HFF-Myc (cell line): ENCODE data around the gene LVRN.
"Not testable (repeated sequence)": the region's sequence is repeated elsewhere in the genome, so short reads cannot be mapped to it uniquely, and the experiment has no call there.

Experiments
- DNase-seq: peaks from one replicate; pipeline ENCODE4 v3.0.0-alpha.2; 2011; ENCODE audit warnings: low read depth; ENCODE audit errors: extremely low read depth
- H3K4me3 ChIP-seq: replicated peaks from 2 replicates; pipeline ENCODE4 v1.5.1; 2011; ENCODE audit warnings: low read depth, mild to moderate bottlenecking, control low read depth, low read length
- TF ChIP-seq, protein P1 (sequence below): IDR thresholded peaks from 2 replicates; pipeline ENCODE4 v1.5.1; 2012; ENCODE audit warnings: mild to moderate bottlenecking, low read depth, low read length, control low read depth; ENCODE audit errors: missing control alignments

LVRN gene, protein sequence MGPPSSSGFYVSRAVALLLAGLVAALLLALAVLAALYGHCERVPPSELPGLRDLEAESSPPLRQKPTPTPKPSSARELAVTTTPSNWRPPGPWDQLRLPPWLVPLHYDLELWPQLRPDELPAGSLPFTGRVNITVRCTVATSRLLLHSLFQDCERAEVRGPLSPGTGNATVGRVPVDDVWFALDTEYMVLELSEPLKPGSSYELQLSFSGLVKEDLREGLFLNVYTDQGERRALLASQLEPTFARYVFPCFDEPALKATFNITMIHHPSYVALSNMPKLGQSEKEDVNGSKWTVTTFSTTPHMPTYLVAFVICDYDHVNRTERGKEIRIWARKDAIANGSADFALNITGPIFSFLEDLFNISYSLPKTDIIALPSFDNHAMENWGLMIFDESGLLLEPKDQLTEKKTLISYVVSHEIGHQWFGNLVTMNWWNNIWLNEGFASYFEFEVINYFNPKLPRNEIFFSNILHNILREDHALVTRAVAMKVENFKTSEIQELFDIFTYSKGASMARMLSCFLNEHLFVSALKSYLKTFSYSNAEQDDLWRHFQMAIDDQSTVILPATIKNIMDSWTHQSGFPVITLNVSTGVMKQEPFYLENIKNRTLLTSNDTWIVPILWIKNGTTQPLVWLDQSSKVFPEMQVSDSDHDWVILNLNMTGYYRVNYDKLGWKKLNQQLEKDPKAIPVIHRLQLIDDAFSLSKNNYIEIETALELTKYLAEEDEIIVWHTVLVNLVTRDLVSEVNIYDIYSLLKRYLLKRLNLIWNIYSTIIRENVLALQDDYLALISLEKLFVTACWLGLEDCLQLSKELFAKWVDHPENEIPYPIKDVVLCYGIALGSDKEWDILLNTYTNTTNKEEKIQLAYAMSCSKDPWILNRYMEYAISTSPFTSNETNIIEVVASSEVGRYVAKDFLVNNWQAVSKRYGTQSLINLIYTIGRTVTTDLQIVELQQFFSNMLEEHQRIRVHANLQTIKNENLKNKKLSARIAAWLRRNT

DNA sequence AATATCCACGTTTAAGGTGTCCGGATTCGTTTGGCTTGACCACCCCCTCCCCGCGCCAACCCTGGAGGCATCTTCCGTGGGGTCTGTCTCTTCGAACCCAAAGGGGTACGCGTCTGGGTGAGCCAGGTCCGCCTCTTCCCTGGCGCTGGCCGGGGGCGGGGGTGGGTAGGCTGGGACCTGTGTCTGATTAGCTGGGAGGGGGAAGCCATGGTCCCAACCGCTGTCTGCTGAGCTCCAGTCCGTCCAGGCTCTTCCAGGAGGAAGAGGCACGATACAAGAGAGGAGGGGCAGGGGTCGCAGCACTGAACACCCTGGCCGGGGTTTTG lies at the start of gene LVRN:
LVRN (plus strand) TSS at position 237 of the 326 bp plus-strand sequence. CDS start 143 bp downstream, outside the sequence.
- peak within 1 kb of the TSS; percentile 30 for H3K4me3 ChIP-seq
- DNase-seq = no peak
- TF ChIP-seq, protein P1, sequence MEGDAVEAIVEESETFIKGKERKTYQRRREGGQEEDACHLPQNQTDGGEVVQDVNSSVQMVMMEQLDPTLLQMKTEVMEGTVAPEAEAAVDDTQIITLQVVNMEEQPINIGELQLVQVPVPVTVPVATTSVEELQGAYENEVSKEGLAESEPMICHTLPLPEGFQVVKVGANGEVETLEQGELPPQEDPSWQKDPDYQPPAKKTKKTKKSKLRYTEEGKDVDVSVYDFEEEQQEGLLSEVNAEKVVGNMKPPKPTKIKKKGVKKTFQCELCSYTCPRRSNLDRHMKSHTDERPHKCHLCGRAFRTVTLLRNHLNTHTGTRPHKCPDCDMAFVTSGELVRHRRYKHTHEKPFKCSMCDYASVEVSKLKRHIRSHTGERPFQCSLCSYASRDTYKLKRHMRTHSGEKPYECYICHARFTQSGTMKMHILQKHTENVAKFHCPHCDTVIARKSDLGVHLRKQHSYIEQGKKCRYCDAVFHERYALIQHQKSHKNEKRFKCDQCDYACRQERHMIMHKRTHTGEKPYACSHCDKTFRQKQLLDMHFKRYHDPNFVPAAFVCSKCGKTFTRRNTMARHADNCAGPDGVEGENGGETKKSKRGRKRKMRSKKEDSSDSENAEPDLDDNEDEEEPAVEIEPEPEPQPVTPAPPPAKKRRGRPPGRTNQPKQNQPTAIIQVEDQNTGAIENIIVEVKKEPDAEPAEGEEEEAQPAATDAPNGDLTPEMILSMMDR = no peak

DNA sequence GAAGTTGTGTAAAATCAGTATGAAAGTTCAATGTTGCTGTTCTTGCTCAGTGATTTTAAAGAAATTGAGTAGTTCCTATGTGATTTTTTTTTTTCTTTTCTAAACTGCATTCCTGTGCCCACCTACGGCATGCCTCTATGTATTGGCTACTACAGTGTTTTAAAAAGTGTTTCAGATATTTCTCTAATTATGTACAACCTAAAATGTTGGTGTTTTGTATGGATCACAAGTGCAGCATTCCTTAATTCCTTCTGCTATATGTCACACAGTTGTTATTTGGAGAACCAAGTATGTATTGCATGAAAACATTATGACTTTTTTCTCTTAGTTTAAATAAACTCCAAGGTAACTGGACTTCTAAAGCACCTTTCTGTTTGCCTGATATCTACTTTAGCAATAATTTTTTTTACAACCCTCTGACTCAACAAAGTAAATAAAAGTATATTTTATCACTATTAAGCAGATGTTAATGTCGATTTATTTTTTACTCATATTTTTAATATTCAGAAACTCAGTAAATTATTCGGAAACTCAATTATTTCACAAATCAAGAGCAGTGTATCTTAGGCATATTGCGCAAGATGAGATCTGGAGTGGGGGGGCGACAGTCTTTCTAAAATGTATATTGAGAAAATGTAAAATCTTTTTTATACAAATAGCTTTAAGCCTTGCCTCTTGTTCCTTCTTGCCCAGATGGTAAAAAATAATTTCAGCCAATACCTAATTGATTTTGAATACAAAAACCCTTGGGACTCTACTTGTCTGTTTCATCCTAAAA lies 48.5 kb upstream of the LVRN start:
- H3K4me3 ChIP-seq, DNase-seq: not testable (repeated sequence)

DNA sequence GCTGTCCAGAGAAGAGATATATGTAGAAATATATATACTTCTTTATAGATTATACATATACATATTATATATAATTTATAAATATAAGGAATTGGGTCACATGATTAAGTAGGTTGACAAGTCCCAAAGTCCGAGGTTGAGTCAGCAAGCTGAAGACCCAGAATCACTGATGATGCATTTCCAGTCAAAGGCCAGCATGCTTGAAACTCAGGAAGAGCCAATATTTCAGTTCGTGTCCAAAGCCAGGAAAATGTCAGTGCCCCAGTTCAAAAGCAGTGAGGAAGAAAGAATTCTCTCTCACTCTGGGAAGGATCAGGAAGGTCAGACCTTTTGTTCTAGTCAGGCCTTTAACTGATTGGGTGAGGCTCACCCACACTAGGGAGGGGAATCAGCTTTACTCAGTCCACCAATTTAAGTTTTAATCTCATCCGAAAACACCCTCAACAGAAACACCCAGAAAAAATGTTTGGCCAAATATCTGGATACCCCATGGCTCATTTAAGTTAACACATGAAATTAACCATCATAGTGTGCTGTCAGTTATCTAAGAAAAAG lies 42.0 kb upstream of the LVRN start:
- TF ChIP-seq, protein P1 = no peak
- H3K4me3 ChIP-seq = no peak overlapping the region

DNA sequence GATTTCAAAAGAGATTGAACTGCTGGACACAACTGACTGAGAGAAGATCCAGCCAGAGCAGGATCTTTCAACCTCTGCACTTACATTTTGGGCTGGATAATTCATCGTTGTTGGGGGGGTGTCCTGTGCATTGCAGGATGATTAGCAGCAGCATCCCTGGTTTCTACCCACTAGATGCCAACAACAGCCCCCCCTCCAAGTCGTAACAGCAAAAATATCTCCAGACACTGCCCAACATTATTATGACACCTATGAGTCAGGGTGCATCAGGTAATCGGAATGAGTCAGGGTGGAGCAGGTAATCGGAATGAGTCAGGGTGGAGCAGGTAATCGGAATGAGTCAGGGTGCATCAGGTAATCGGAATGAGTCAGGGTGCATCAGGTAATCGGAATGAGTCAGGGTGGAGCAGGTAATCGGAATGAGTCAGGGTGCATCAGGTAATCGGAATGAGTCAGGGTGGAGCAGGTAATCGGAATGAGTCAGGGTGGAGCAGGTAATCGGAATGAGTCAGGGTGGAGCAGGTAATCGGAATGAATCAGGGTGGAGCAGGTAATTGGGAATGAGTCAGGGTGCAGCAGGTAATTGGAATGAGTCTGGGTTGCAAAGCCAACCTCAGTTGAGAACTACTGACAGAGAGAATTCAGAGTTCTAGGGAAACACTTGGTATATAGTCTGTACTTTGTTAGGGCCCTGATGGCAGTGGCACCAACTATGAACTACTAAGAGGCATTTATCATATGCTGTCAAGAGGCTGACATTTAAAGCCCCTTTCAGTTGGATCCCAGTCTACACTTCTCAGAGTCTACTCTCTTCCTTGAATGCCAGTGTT lies 33.5 kb upstream of the LVRN start:
- not testable (repeated sequence) for H3K4me3 ChIP-seq

More for the DNA sequence above, 42.0 kb upstream of the LVRN start:
- DNase-seq = no peak

DNA sequence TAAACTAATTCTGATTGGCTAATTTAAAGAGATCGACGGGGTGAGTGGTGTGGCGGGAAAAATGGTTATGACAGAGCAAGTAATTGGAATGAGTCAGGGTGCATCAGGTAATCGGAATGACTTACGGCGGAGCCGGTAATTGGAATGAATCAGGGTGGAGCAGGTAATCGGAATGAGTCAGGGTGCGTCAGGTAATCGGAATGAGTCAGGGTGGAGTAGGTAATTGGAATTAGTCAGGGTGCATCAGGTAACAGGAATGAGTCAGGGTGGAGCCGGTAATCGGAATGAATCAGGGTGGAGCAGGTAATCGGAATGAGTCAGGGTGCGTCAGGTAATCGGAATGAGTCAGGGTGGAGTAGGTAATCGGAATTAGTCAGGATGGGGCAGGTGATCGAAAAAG lies 32.1 kb upstream of the LVRN start:
- not testable (repeated sequence) for DNase-seq, H3K4me3 ChIP-seq

More for the DNA sequence above, 33.5 kb upstream of the LVRN start:
- DNase-seq = not testable (repeated sequence)

DNA sequence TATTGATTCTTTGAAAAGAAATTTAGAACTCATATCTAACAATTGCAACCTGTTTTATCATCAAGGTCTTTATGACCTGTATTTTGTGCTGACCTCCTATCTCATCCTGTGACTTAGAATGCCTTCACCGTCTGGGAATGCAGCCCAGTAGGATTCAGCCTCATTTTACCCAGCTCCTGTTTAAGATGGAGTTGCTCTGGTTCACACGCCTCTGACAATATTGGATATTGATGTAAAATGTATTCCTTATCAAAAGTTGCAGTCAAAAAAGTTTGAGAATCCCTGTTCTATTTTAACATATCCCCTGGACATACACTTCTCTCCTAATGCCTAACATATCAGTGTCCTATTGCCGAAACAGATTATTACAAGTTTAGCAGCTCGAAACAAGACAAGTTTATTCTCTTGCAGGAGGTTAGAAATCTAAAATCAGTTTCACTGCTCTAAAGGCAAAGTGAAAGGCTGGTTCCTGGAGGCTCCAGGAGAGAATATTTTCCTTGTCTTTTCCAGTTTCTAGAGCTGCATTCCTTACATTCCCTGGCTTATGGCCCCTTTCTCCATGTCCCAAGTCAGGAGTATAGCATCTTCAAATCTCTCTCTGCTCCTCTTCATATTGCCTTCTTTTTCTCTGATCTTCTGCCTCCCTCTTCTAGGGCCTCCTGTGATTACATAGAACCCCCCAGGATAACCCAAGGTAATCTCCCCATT lies 31.5 kb upstream of the LVRN start:
- TF ChIP-seq, protein P1 = no peak
- DNase-seq = no peak

DNA sequence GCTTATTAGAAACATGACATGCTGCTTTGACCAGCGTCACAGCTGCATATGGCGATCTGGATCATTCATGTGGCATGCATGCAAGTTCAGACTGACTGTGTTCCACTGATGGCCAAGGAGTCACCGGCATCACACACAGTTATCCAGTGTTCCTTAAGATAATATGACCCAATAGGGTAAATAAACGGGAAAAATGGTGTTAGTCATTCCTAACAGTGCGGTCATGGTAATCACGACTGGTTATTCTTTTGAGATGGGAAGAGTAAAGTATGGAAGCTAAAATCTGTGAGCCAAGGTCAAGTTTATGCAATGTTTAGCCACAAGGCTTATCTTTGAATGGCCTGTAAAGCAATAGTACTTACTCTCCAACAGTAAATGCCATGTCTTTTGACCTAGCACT lies 29.3 kb upstream of the LVRN start:
- TF ChIP-seq, protein P1 = no peak
- H3K4me3 ChIP-seq = no peak overlapping the region
- DNase-seq = no peak

More for the DNA sequence above, 31.5 kb upstream of the LVRN start:
- H3K4me3 ChIP-seq = no peak overlapping the region
